DND-41 (cell line): ENCODE measurements around the gene DAG1.

Experiments
- CTCF ChIP-seq: IDR thresholded peaks from 2 replicates; pipeline ENCODE4 v1.5.1; 2012; ENCODE audit warnings: borderline replicate concordance, low read length, moderate library complexity, mild to moderate bottlenecking; ENCODE audit not compliant: poor library complexity, severe bottlenecking; ENCODE audit errors: extremely low read depth
- EZH2 ChIP-seq: IDR thresholded peaks from 3 replicates; pipeline ENCODE4 v1.6.1; 2012; ENCODE audit warnings: borderline replicate concordance, low read depth, mild to moderate bottlenecking, moderate library complexity, low read length, inconsistent platforms; ENCODE audit not compliant: severe bottlenecking

- TF ChIP-seq CTCF (no peak), EZH2 (no peak)
Observed at GRCh38 chr3:49506906-49507305, 36.8 kb downstream of the DAG1 start.
